Smooth muscle cell (in vitro differentiated cells): ENCODE data around the gene GLIS1. TPM values are rescaled to one million over a fixed set of nuclear protein-coding genes. Genes with fewer than 3 reads are reported as not detected.

ENCODE experiments used
- DNase-seq: peaks from one replicate; lab custom pipeline; 2025; ENCODE audit not compliant: unreplicated experiment; lab: John Stamatoyannopoulos, UW
- H2AFZ ChIP-seq: fragments of 200-600 bp; sonication (generic); 2 replicates; pipeline ENCODE4 v1.6.0; 2016; ENCODE audit warnings: antibody characterized with exemption, low read depth, mild to moderate bottlenecking
- H3F3A ChIP-seq: fragments of 200-600 bp; sonication (generic); 2 replicates; pipeline ENCODE4 v1.6.0; 2017; ENCODE audit warnings: antibody characterized with exemption, low read depth
- H3K27ac ChIP-seq: fragments of 200-600 bp; sonication (generic); 2 replicates; pipeline ENCODE4 v1.5.1; 2016; ENCODE audit warnings: low read depth, mild to moderate bottlenecking
- H3K27me3 ChIP-seq: fragments of 200-600 bp; sonication (generic); 2 replicates; pipeline ENCODE4 v1.6.1; 2016; ENCODE audit warnings: low read depth, mild to moderate bottlenecking
- H3K36me3 ChIP-seq: fragments of 200-600 bp; sonication (generic); 2 replicates; pipeline ENCODE4 v1.5.1; 2016; ENCODE audit warnings: low read depth
- H3K4me1 ChIP-seq: fragments of 200-600 bp; sonication (generic); 2 replicates; pipeline ENCODE4 v1.5.1; 2016; ENCODE audit warnings: low read depth
- H3K4me2 ChIP-seq: fragments of 200-600 bp; sonication (generic); 2 replicates; pipeline ENCODE4 v1.6.0; 2016; ENCODE audit warnings: mild to moderate bottlenecking
- H3K4me3 ChIP-seq: fragments of 200-600 bp; sonication (generic); 2 replicates; pipeline ENCODE4 v1.5.1; 2016; ENCODE audit warnings: mild to moderate bottlenecking
- H3K79me2 ChIP-seq: fragments of 200-600 bp; sonication (generic); 2 replicates; pipeline ENCODE4 v1.6.0; 2016; ENCODE audit warnings: low read depth, mild to moderate bottlenecking
- H3K9ac ChIP-seq: fragments of 200-600 bp; sonication (generic); 2 replicates; pipeline ENCODE4 v1.6.0; 2016; ENCODE audit warnings: low read depth
- H3K9me3 ChIP-seq: fragments of 200-600 bp; sonication (generic); replicated peaks from 2 replicates; pipeline ENCODE4 v1.5.1; 2016; ENCODE audit warnings: low read depth
- H4K20me1 ChIP-seq: fragments of 200-600 bp; sonication (generic); 2 replicates; pipeline ENCODE4 v1.6.0; 2016; ENCODE audit warnings: low read depth
- CTCF ChIP-seq: fragments of 200-600 bp; sonication (generic); IDR thresholded peaks from 2 replicates; pipeline ENCODE4 v1.5.1; 2017; ENCODE audit warnings: borderline replicate concordance, mild to moderate bottlenecking, antibody characterized with exemption; ENCODE audit not compliant: insufficient read depth, poor library complexity, severe bottlenecking
- WGBS: methylation state at CpG from one replicate; pipeline ENCODE4 v1.1.7; 2016; ENCODE audit warnings: low lambda C conversion rate; 5-methylcytosine and 5-hydroxymethylcytosine counted together
- polyA plus RNA-seq: library from polyadenylated mRNA; unstranded; fragments of >200 nt; fragmentation: Nextera tagmentation; extraction: Ambion mirVana; gene quantifications from 2 replicates; pipeline ENCODE4 v1.2.1, GENCODE V29; 2016
- total RNA-seq: library from RNA; depleted of rRNA; stranded (reverse); fragments of >200 nt; gene quantifications from 2 replicates; pipeline ENCODE4 v1.2.3, GENCODE V29; 2014

Gene GLIS1
- total and polyA plus RNA-seq, 2 experiments from 2014 or later = 0.36 to 4.9 TPM

- no peaks in the 10 kb centered on the region for H3K27me3 ChIP-seq
- peaks cover 23% of the 10 kb centered on the region for H3K4me1 ChIP-seq
- no peaks in the 10 kb centered on the region for H3K36me3 ChIP-seq
- no peak for DNase-seq
- peaks cover 4% of the 10 kb centered on the region for H4K20me1 ChIP-seq
- TF ChIP-seq CTCF = no peak
- H3K9me3 ChIP-seq = no peaks in the 10 kb centered on the region
- no peaks in the 10 kb centered on the region for H3K79me2 ChIP-seq
- H3F3A ChIP-seq = no peaks in the 10 kb centered on the region
- peak overlapping the region; percentile 64 for H3K27ac ChIP-seq
- WGBS = 46% methylated on average over 12 of the region's 13 CpGs
- H2AFZ ChIP-seq = no peak overlapping the region
- no peak overlapping the region for H3K4me3 ChIP-seq
- peak overlapping the region; percentile 60 for H3K4me2 ChIP-seq
- H3K9ac ChIP-seq = no peak overlapping the region
These were observed 52.6 kb downstream of the GLIS1 start for GRCh38 chr1:53686091-53686964.

- no peak for TF ChIP-seq CTCF
- DNase-seq = no peak
- Histone ChIP-seq H3K9ac (no peak overlapping the region), H3K9me3 (no peaks in the 10 kb centered on the region), H2AFZ (no peak overlapping the region), H3K4me3 (no peak overlapping the region), H3K36me3 (no peaks in the 10 kb centered on the region), H3K27ac (peak overlapping the region; percentile 64), H3K4me1 (peaks cover 23% of the 10 kb centered on the region), H3F3A (no peaks in the 10 kb centered on the region), H4K20me1 (peaks cover 4% of the 10 kb centered on the region), H3K79me2 (no peaks in the 10 kb centered on the region), H3K4me2 (peak overlapping the region; percentile 60), H3K27me3 (no peaks in the 10 kb centered on the region)
- 36% methylated on average over 27 of the region's 28 CpGs for WGBS
These were observed 53.5 kb downstream of the GLIS1 start for GRCh38 chr1:53685272-53686051.

DNA sequence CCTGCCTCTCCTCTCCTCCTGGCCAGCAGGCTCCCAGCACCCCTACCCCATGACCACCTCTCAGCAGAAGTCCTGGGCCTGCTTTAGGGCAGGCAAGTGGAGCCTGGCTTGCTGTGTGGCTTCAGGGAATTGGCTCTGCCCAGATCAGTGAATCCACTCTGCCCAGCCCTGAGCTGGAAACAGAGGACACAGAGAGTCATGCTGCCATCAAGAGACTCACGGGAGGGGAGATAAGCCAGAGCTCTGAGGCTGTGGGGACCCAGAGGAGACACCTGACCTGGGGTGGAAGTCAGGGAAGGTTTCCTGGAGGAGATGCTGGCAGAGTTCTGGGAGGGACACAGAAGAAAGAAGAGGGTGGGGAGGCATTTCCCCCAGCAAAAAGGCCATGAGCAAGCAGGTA is 54.2 kb downstream of the GLIS1 start:
- no peaks in the 10 kb centered on the region for H3K27me3 ChIP-seq
- H3F3A ChIP-seq = no peaks in the 10 kb centered on the region
- H3K4me2 ChIP-seq = peak overlapping the region; percentile 60
- 63% methylated on average over 1 of the region's 1 CpG for WGBS
- no peak overlapping the region for H3K9ac ChIP-seq
- H3K36me3 ChIP-seq = no peaks in the 10 kb centered on the region
- H3K27ac ChIP-seq = no peak overlapping the region
- H3K4me3 ChIP-seq = no peak overlapping the region
- H3K4me1 ChIP-seq = peaks cover 23% of the 10 kb centered on the region
- H4K20me1 ChIP-seq = peaks cover 4% of the 10 kb centered on the region
- no peaks in the 10 kb centered on the region for H3K79me2 ChIP-seq
- no peak overlapping the region for H2AFZ ChIP-seq
- no peaks in the 10 kb centered on the region for H3K9me3 ChIP-seq
- no peak for DNase-seq
- no peak for TF ChIP-seq CTCF
